Heart right ventricle (tissue), 16 donors: Measurements from ENCODE around the gene NF1. TPM values are rescaled to one million over a fixed set of nuclear protein-coding genes. Genes with fewer than 3 reads are reported as not detected.

Experiments
- ATAC-seq, 8 donors: fragments of 200-7000 bp; cut with Tn5 transposase; one replicate each; pipeline ENCODE4 v1.9.1; 2020; ENCODE audit warnings: mild to moderate bottlenecking in 8 of 8, moderate library complexity in 8 of 8, moderate number of reproducible peaks in 1 of 8
- DNase-seq, 2 donors: peaks; one replicate each; pipeline ENCODE4 v3.0.0-alpha.2; 2020
- H3K27ac ChIP-seq, 10 donors: fragments of 200-600 bp; sonication (generic) in 2 of 10; one replicate each; pipeline versions ENCODE4 v1.5.0 to v1.8.0; 2020 to 2022; ENCODE audit warnings: mild to moderate bottlenecking in 3 of 10
- H3K27me3 ChIP-seq, 7 donors: fragments of 200-600 bp; one replicate each; pipeline ENCODE4 v1.8.0; 2021 to 2022; ENCODE audit warnings: mild to moderate bottlenecking in 2 of 7
- H3K36me3 ChIP-seq, 9 donors: fragments of 200-600 bp; sonication (generic) in 1 of 9; one replicate each; pipeline versions ENCODE4 v1.5.0 to v1.8.0; 2020 to 2022; ENCODE audit warnings: mild to moderate bottlenecking in 2 of 9
- H3K4me1 ChIP-seq, 9 donors: fragments of 200-600 bp; sonication (generic) in 1 of 9; one replicate each; pipeline versions ENCODE4 v1.5.0 to v1.8.0; 2020 to 2022; ENCODE audit warnings: mild to moderate bottlenecking in 4 of 9
- H3K4me3 ChIP-seq, 10 donors: fragments of 200-600 bp; sonication (generic) in 2 of 10; one replicate each; pipeline versions ENCODE4 v1.5.0 to v1.8.0; 2020 to 2022; ENCODE audit warnings: mild to moderate bottlenecking in 7 of 10, moderate library complexity in 2 of 10
- H3K9me3 ChIP-seq, 11 donors: fragments of 200-600 bp in 10 of 11; sonication (generic) in 2 of 11; one replicate each; pipeline versions ENCODE4 v1.5.0 to v1.8.0; 2013 to 2022; ENCODE audit warnings: mild to moderate bottlenecking in 2 of 11, control low read depth in 1 of 11, moderate library complexity in 1 of 11
- WGBS, 2 donors: extraction: QIAGEN DNeasy Blood & Tissue Kit; methylation state at CpG; one replicate each; pipeline ENCODE4 v1.1.7; 2013; ENCODE audit warnings: inconsistent platforms in 1 of 2; 5-methylcytosine and 5-hydroxymethylcytosine counted together
- intact Hi-C, 10 donors: fragments of 100-400 bp; cut with DNase I; formaldehyde crosslinking; loops; one replicate each; pipeline versions ENCODE4 v1.11.1 to v1.14.2; 2022
- polyA plus RNA-seq, 2 donors: library from polyadenylated mRNA; stranded (reverse); fragments of 200-250 nt; gene quantifications; one replicate each; pipeline ENCODE4 v1.2.3, GENCODE V29; 2013
- total RNA-seq, 10 donors: library from RNA; stranded (reverse); fragmentation: NEBNext Ultra II Directional in 3 of 10; extraction: Animal tissue kit (Norgen Biotek cat#: 25700) in 3 of 10; gene quantifications; one replicate each; pipeline versions ENCODE4 v1.2.1 to v1.2.4, GENCODE V29; 2021 to 2023
- TF ChIP-seq, protein P1 (sequence below), 9 donors: fragments of 200-600 bp; sonication (generic) in 2 of 9; IDR thresholded peaks; one replicate each; pipeline versions ENCODE4 v1.5.0 to v1.8.0; 2021 to 2022; ENCODE audit warnings: antibody characterized with exemption in 9 of 9, mild to moderate bottlenecking in 5 of 9, moderate library complexity in 1 of 9
- donor health status: Arrhythmogenic right ventricular cardiomyopathy.
- donor health status: ischemic (EF 13 %, LVEDD 7.1; RV severe dilation, severe dysfunction).
- donor health status: healthy with polysubstance abuse.
- donor health status: DM: no; HTN: yes; CAD: no.
- donor health status: DM: no; HTN: no; CAD: no.
- donor health status: ischemic (EF 25% LVEDD 6.9; RV normal size, moderate dysfunction).
- donor health status: ischemic (EF 25% LVEDD 5.7; RV mildly dilated, moderate dysfunction).
- donor health status: healthy.
- donor health status: DM: yes; HTN: yes; CAD: no.
- donor health status: Ischemic cardiomyopathy.
- donor health status: ischemic (EF 35%, LVEDD 5.7; RV mildly dilated, moderate dysfunction).
- donor health status: nonischemic (EF 11% LVEDD 7.7; RV severe dilation, severe dysfunction).
- donor health status: DM: yes; HTN: yes; CAD: no.
- donor health status: PGD.
- donor health status: ischemic (EF 29% LVEDD 5.4; RV normal size, mild dysfunction).
- donor health status: nonischemic (EF 23%, LVEDD 6.1; RV moderate dilation, normal function).

NF1 gene
- total and polyA plus RNA-seq, 12 donors, result 4.2 to 71.0 (median 54.6) TPM

DNA sequence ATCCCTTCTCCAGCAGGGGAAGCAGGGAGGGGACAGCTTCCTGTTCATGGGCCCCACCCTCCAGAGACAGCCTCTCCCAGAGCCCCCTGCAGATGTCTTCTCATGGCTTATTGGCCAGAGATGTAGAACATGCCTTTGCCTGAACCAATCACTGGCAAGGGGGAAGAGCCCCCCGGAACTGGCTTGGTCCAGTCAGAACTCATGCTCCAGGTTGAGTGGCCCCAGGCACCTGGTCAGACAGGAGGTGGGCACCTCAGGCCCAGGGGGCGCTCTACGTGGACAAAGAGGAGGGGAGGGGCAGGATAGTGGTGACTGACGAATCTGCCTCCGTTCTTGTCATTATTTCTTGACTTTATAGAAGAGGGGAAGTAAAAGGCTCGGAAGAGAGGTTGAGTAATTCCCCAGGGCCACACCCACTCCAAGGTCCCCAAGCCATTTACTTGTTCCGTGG is 320.3 kb downstream of the NF1 start:
- H3K4me1 ChIP-seq, result peaks cover 0 to 23% (median 17%) of the 10 kb centered on the region in 9 donors
- H3K9me3 ChIP-seq, result no peaks in the 10 kb centered on the region
- H3K27ac ChIP-seq, result no peak overlapping the region
- H3K27me3 ChIP-seq, result peaks cover 0 to under 1% (median 0%) of the 10 kb centered on the region in 7 donors
- no peaks in the 10 kb centered on the region for H3K36me3 ChIP-seq
- ATAC-seq, result no peak
- WGBS, 2 donors, result 67 to 70% methylated on average over 7 of the region's 7 CpGs
- H3K4me3 ChIP-seq, result no peak overlapping the region
- intact Hi-C loops, result no loop called here
- DNase-seq, result no peak
- TF ChIP-seq, protein P1, sequence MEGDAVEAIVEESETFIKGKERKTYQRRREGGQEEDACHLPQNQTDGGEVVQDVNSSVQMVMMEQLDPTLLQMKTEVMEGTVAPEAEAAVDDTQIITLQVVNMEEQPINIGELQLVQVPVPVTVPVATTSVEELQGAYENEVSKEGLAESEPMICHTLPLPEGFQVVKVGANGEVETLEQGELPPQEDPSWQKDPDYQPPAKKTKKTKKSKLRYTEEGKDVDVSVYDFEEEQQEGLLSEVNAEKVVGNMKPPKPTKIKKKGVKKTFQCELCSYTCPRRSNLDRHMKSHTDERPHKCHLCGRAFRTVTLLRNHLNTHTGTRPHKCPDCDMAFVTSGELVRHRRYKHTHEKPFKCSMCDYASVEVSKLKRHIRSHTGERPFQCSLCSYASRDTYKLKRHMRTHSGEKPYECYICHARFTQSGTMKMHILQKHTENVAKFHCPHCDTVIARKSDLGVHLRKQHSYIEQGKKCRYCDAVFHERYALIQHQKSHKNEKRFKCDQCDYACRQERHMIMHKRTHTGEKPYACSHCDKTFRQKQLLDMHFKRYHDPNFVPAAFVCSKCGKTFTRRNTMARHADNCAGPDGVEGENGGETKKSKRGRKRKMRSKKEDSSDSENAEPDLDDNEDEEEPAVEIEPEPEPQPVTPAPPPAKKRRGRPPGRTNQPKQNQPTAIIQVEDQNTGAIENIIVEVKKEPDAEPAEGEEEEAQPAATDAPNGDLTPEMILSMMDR (IDR thresholded peaks at IDR 0.05), result no peak

DNA sequence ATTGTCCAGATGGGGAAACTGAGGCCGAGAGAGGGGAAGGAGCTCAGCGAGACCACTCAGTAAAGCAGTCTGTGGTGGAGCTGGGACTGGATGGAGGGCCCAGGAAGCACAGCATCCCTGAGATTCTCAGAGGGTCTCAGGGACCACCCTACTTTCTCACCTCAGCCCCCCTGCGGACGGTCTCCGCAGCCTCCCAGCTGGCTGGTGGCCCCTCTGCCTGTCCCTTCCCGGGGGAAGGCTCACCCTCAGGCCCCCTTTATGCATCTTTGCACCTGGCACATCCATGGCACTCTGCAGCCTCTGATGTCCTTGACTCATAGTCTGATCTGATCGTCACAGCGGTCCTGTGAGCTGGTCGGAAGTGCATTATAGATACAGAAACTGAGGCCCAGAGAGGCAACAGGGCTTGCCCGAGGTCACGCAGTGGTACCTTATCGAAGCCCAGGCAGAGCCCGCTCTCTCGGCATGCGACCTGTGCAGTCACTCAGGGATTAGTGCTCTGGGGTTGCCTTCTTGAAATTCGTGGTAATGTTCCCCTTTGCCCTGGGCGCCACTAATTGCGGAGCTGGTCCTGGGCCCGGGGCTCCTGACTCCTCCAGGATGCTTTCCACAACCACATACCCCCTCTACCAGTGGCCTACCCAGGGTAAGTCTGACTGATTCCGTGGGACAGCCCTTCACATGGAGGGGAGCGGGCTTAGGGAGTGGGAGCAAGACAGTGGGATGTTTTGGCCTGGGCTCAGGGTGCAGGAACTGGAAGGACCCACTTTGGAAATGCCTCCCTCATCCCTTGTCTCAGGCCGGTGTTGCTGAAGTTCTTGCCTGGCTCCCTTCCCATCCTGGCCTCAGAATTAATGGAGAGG is 321.1 kb downstream of the NF1 start:
- Histone ChIP-seq H3K9me3 (no peaks in the 10 kb centered on the region), H3K27ac (no peak overlapping the region), H3K4me3 (no peak overlapping the region), H3K4me1 (peaks cover 0 to 23% (median 17%) of the 10 kb centered on the region in 9 donors), H3K27me3 (peaks cover 0 to 3% (median 0%) of the 10 kb centered on the region in 7 donors), H3K36me3 (no peaks in the 10 kb centered on the region)
- no peak for DNase-seq
- ATAC-seq, result peak in 2 of 8 donors; percentile 6 to 12
- intact Hi-C loops, result no loop called here
- 83 to 87% methylated on average over 22 of the region's 22 CpGs for WGBS, 2 donors
- TF ChIP-seq, protein P1 (IDR thresholded peaks at IDR 0.05), result no peak

DNA sequence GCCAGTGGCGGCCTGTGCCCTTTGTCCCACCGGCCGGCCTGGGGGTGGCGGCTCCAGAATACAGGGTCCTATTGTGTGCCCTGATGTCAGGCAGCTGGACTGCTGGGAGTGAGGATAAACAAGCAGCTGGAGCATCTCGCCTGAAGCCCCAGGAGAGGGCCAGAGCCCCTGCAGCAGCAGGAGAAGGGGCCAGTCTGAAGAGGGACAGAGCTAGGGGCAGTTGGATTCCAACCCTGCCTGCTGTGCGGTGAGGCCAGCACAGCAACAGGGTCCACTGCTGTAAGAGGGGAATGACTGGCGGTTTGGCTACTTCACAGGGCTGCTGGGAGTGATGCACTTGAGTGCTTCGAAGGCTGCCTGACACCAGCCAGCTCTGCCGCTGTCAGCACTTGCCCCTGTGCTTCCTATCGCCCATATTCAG is 321.7 kb downstream of the NF1 start:
- ATAC-seq (peak; percentile 36 to 72 (median 58)), DNase-seq (peak; percentile 19 to 43)
- peaks cover 0 to 2% (median 0%) of the 10 kb centered on the region in 11 donors for H3K9me3 ChIP-seq

More for the DNA sequence above, 321.7 kb downstream of the NF1 start:
- intact Hi-C loops, result no loop called here
- H3K4me1 ChIP-seq, result peaks cover 0 to 23% (median 17%) of the 10 kb centered on the region in 9 donors
- peak overlapping the region in 1 of 10 donors; percentile 1 for H3K27ac ChIP-seq
- 27 to 34% methylated on average over 10 of the region's 10 CpGs for WGBS, 2 donors
- peaks cover 0 to 3% (median 0%) of the 10 kb centered on the region in 7 donors for H3K27me3 ChIP-seq
- no peaks in the 10 kb centered on the region for H3K36me3 ChIP-seq
- TF ChIP-seq, protein P1 (IDR thresholded peaks at IDR 0.05), result no peak
- H3K4me3 ChIP-seq, result no peak overlapping the region
